Suprapubic skin (tissue), 4 donors: ENCODE results near the gene NPDC1. TPM values are rescaled to one million over a fixed set of nuclear protein-coding genes. Genes with fewer than 3 reads are reported as not detected.
"Not testable (repeated sequence)": the region's sequence is repeated elsewhere in the genome, so short reads cannot be mapped to it uniquely, and the experiment has no call there.

Experiments used
- DNase-seq, 2 donors: peaks; one replicate each; pipeline ENCODE4 v3.0.0-alpha.2; 2019; ENCODE audit warnings: low spot score in 2 of 2
- H3K27ac ChIP-seq: fragments of 200-600 bp; sonication (generic); one replicate; pipeline ENCODE4 v1.5.1; 2019
- H3K27me3 ChIP-seq: fragments of 200-600 bp; sonication (generic); one replicate; pipeline ENCODE4 v1.5.1; 2019
- H3K36me3 ChIP-seq: fragments of 200-600 bp; sonication (generic); one replicate; pipeline ENCODE4 v1.5.1; 2019
- H3K4me1 ChIP-seq: fragments of 200-600 bp; sonication (generic); one replicate; pipeline ENCODE4 v1.5.1; 2019
- H3K4me3 ChIP-seq: fragments of 200-600 bp; sonication (generic); one replicate; pipeline ENCODE4 v1.5.1; 2019; ENCODE audit warnings: mild to moderate bottlenecking
- H3K9me3 ChIP-seq: fragments of 200-600 bp; sonication (generic); one replicate; pipeline ENCODE4 v1.5.1; 2019
- CTCF ChIP-seq, 2 donors: fragments of 200-600 bp in 1 of 2; fragments of 450-650 bp in 1 of 2; sonication (generic) in 1 of 2; IDR thresholded peaks; one replicate each; pipeline ENCODE4 v1.5.1; 2016 to 2019; ENCODE audit warnings: antibody characterized with exemption in 2 of 2, mild to moderate bottlenecking in 1 of 2, moderate library complexity in 1 of 2
- EP300 ChIP-seq: sonication (generic); formaldehyde crosslinking; IDR thresholded peaks from one replicate; pipeline ENCODE4 v1.6.1; 2017; ENCODE audit warnings: antibody characterized with exemption
- POLR2A ChIP-seq, 2 donors: fragments of 450-650 bp; IDR thresholded peaks; one replicate each; pipeline ENCODE4 v1.6.1; 2017; ENCODE audit warnings: antibody characterized with exemption in 2 of 2, mild to moderate bottlenecking in 2 of 2, moderate library complexity in 2 of 2
- POLR2AphosphoS5 ChIP-seq, 3 donors: sonication (generic); formaldehyde crosslinking; IDR thresholded peaks; one replicate each; pipeline ENCODE4 v1.6.1; 2017; ENCODE audit warnings: antibody characterized with exemption in 3 of 3
- WGBS: methylation state at CpG from one replicate; pipeline ENCODE4 v1.1.5; 2018; 5-methylcytosine and 5-hydroxymethylcytosine counted together
- total RNA-seq, 4 donors: library from RNA; depleted of rRNA; stranded (reverse); fragments of >200 nt; gene quantifications; one replicate each; pipeline ENCODE4 v1.1.0, GENCODE V29; 2016

NPDC1 gene
- total RNA-seq, 4 donors from 2014 or later, result 22.2 to 64.0 (median 47.3) TPM

GRCh38 chr9:137034039-137034708 is 11.8 kb downstream of the NPDC1 start:
- Histone ChIP-seq H3K9me3 (no peaks in the 10 kb centered on the region), H3K4me3 (peak overlapping the region; percentile 7), H3K36me3 (peaks cover 12% of the 10 kb centered on the region), H3K4me1 (peaks cover 29% of the 10 kb centered on the region), H3K27ac (no peak overlapping the region), H3K27me3 (no peaks in the 10 kb centered on the region)
- 22% methylated on average over 12 of the region's 15 CpGs for WGBS
- TF ChIP-seq POLR2AphosphoS5 (IDR thresholded peaks at IDR 0.05), result no peak
- TF ChIP-seq CTCF (IDR thresholded peaks at IDR 0.05), result no peak
- no peak for DNase-seq

- not testable (repeated sequence) for H3K27ac ChIP-seq
Observed at GRCh38 chr9:137033481-137033880, 12.5 kb downstream of the NPDC1 start.

GRCh38 chr9:137032858-137033257 is 13.1 kb downstream of the NPDC1 start:
- no peak overlapping the region for H3K4me3 ChIP-seq
- no peak overlapping the region for H3K27ac ChIP-seq
- WGBS, result 88% methylated on average over 6 of the region's 10 CpGs
- H3K27me3 ChIP-seq, result no peaks in the 10 kb centered on the region
- TF ChIP-seq POLR2AphosphoS5 (IDR thresholded peaks at IDR 0.05), result no peak
- TF ChIP-seq EP300, result no peak
- H3K4me1 ChIP-seq, result peaks cover 38% of the 10 kb centered on the region
- peaks cover 4% of the 10 kb centered on the region for H3K36me3 ChIP-seq
- H3K9me3 ChIP-seq, result no peaks in the 10 kb centered on the region
- DNase-seq, result no peak

More at GRCh38 chr9:137033481-137033880, 12.5 kb downstream of the NPDC1 start:
- peaks cover 36% of the 10 kb centered on the region for H3K4me1 ChIP-seq
- not testable (repeated sequence) for H3K27me3 ChIP-seq, DNase-seq, H3K9me3 ChIP-seq, H3K36me3 ChIP-seq
- peak overlapping the region; percentile 7 for H3K4me3 ChIP-seq
- 90% methylated on average over 5 of the region's 5 CpGs for WGBS

GRCh38 chr9:137031904-137032640 is 13.9 kb downstream of the NPDC1 start, which contains the start of gene FUT7:
FUT7 (minus strand) TSS chr9:137032088; CDS start chr9:137031991, 97 bp downstream.
- H3K9me3 ChIP-seq, result no peaks in the 10 kb centered on the region
- TF ChIP-seq POLR2AphosphoS5 (IDR thresholded peaks at IDR 0.05), result no peak
- 83% methylated on average over 6 of the region's 16 CpGs for WGBS
- H3K27ac ChIP-seq, result no peak within 1 kb of the TSS
- no peaks in the 10 kb centered on the region for H3K36me3 ChIP-seq
- H3K4me1 ChIP-seq, result peaks cover 44% of the 10 kb centered on the region
- no peak for DNase-seq
- peak within 1 kb of the TSS; percentile 13 for H3K4me3 ChIP-seq
- no peaks in the 10 kb centered on the region for H3K27me3 ChIP-seq

GRCh38 chr9:137030538-137031527 is 15.1 kb downstream of the NPDC1 start:
- no peaks in the 10 kb centered on the region for H3K36me3 ChIP-seq
- no peaks in the 10 kb centered on the region for H3K9me3 ChIP-seq
- H3K4me3 ChIP-seq, result peak overlapping the region; percentile 13
- WGBS, result 94% methylated on average over 14 of the region's 65 CpGs
- DNase-seq, result no peak
- TF ChIP-seq CTCF (IDR thresholded peaks at IDR 0.05), result no peak
- TF ChIP-seq EP300, result no peak
- TF ChIP-seq POLR2A (IDR thresholded peaks at IDR 0.05), result no peak
- no peak for TF ChIP-seq POLR2AphosphoS5 (IDR thresholded peaks at IDR 0.05)
- no peak overlapping the region for H3K27ac ChIP-seq
- no peaks in the 10 kb centered on the region for H3K27me3 ChIP-seq
- peaks cover 57% of the 10 kb centered on the region for H3K4me1 ChIP-seq

GRCh38 chr9:137030006-137030405 is 16.0 kb downstream of the NPDC1 start:
- WGBS, result 67% methylated on average over 12 of the region's 15 CpGs
- H3K27me3 ChIP-seq, result no peaks in the 10 kb centered on the region
- no peak overlapping the region for H3K27ac ChIP-seq
- H3K4me1 ChIP-seq, result peaks cover 56% of the 10 kb centered on the region
- no peak overlapping the region for H3K4me3 ChIP-seq
- H3K36me3 ChIP-seq, result no peaks in the 10 kb centered on the region
- H3K9me3 ChIP-seq, result no peaks in the 10 kb centered on the region
- DNase-seq, result no peak
- TF ChIP-seq CTCF (IDR thresholded peaks at IDR 0.05), result no peak
- no peak for TF ChIP-seq POLR2A (IDR thresholded peaks at IDR 0.05)
- TF ChIP-seq POLR2AphosphoS5 (IDR thresholded peaks at IDR 0.05), result no peak
- no peak for TF ChIP-seq EP300
